Upper lobe of left lung (tissue), 6 donors: ENCODE data around the gene VAV1. TPM values are rescaled to one million over a fixed set of nuclear protein-coding genes. Genes with fewer than 3 reads are reported as not detected.

ENCODE experiments used
- ATAC-seq, 2 donors: fragments of 200-7000 bp; cut with Tn5 transposase; one replicate each; pipeline ENCODE4 v1.9.1; 2022; ENCODE audit warnings: mild to moderate bottlenecking in 2 of 2, moderate library complexity in 2 of 2; ENCODE audit not compliant: low FRiP score in 2 of 2
- DNase-seq, 2 donors: peaks; one replicate each; pipeline ENCODE4 v3.0.0-alpha.2; 2019 to 2020
- H3K27ac ChIP-seq, 4 donors: fragments of 200-600 bp; sonication (generic); one replicate each; pipeline ENCODE4 v1.5.1; 2016 to 2019
- H3K27me3 ChIP-seq, 4 donors: fragments of 200-600 bp; sonication (generic); one replicate each; pipeline ENCODE4 v1.5.1; 2017 to 2019
- H3K36me3 ChIP-seq, 4 donors: fragments of 200-600 bp; sonication (generic); one replicate each; pipeline ENCODE4 v1.5.1; 2016 to 2019
- H3K4me1 ChIP-seq, 4 donors: fragments of 200-600 bp; sonication (generic); one replicate each; pipeline ENCODE4 v1.5.1; 2018 to 2019
- H3K4me3 ChIP-seq, 4 donors: fragments of 200-600 bp; sonication (generic); one replicate each; pipeline ENCODE4 v1.5.1; 2017 to 2019; ENCODE audit warnings: mild to moderate bottlenecking in 2 of 4, moderate library complexity in 1 of 4
- H3K9me3 ChIP-seq, 4 donors: fragments of 200-600 bp; sonication (generic); one replicate each; pipeline ENCODE4 v1.5.1; 2018 to 2019
- CTCF ChIP-seq, 6 experiments: fragments of 450-650 bp in 4 of 6; fragments of 200-600 bp in 2 of 6; sonication (generic) in 2 of 6; IDR thresholded peaks; one replicate each; pipeline ENCODE4 v1.5.1; 2016 to 2019; ENCODE audit warnings: antibody characterized with exemption in 6 of 6
- EP300 ChIP-seq, 4 donors: sonication (generic); formaldehyde crosslinking; IDR thresholded peaks; one replicate each; pipeline ENCODE4 v1.5.1; 2017; ENCODE audit warnings: antibody characterized with exemption in 4 of 4, control low read depth in 2 of 4
- POLR2A ChIP-seq, 4 donors: fragments of 450-650 bp; IDR thresholded peaks; one replicate each; pipeline ENCODE4 v1.5.1; 2016 to 2017; ENCODE audit warnings: antibody characterized with exemption in 4 of 4, mild to moderate bottlenecking in 2 of 4
- POLR2AphosphoS5 ChIP-seq, 2 donors: sonication (generic); formaldehyde crosslinking; IDR thresholded peaks; one replicate each; pipeline ENCODE4 v1.5.1; 2017; ENCODE audit warnings: antibody characterized with exemption in 2 of 2
- WGBS, 2 donors: methylation state at CpG; one replicate each; pipeline ENCODE4 v1.1.5; 2017 to 2018; 5-methylcytosine and 5-hydroxymethylcytosine counted together
- total RNA-seq, 6 donors: library from RNA; depleted of rRNA in 4 of 6; stranded (reverse); fragments of >200 nt in 4 of 6; gene quantifications; one replicate each; pipeline versions ENCODE4 v1.1.0 to v1.2.1, GENCODE V29; 2016 to 2021
- donor health status: DM: no; HTN: no; CAD: no; lungs with moderate emphysema.
- donor health status: DM: no; HTN: yes; CAD: no; lungs with severe emphysema.

VAV1 gene
- total RNA-seq, 6 donors from 2014 or later = 13.9 to 53.4 (median 24.1) TPM

DNA sequence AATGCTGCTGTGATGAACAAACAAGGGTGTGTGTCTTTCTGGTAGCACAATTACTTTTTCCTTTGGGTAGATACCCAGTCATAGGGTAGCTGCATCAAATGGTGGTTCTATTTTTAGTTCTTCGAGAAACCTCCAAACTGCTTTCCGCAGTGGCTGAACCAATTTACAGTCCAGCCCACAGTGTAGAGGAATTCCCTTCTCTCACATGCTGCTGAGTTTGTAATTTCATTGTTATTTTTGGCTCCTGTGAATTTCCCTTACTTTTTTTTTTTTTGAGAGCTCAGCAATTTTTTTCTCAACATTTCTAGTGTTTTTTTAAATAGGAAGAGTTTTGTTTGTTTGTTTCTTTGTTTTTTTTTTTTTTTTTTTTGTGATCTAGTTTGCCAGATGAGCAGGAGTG, 77.4 kb downstream of the VAV1 start:
- no peak for DNase-seq
- 71 to 72% methylated on average over 2 of the region's 2 CpGs for WGBS, 2 donors

GRCh38 chr19:6851359-6851758, 78.9 kb downstream of the VAV1 start:
- DNase-seq (no peak), ATAC-seq (no peak)
- no peaks in the 10 kb centered on the region for H3K27me3 ChIP-seq
- no peak for TF ChIP-seq EP300 (IDR thresholded peaks at IDR 0.05)
- TF ChIP-seq CTCF (IDR thresholded peaks at IDR 0.05) = no peak
- no peak for TF ChIP-seq POLR2A (IDR thresholded peaks at IDR 0.05)
- no peak for TF ChIP-seq POLR2AphosphoS5 (IDR thresholded peaks at IDR 0.05)
- peaks cover 0 to 6% (median 2%) of the 10 kb centered on the region in 4 donors for H3K36me3 ChIP-seq
- no peak overlapping the region for H3K27ac ChIP-seq
- H3K4me1 ChIP-seq = no peaks in the 10 kb centered on the region
- H3K4me3 ChIP-seq = no peak overlapping the region
- WGBS, 2 donors = 71 to 81% methylated on average over 1 of the region's 1 CpG
- no peaks in the 10 kb centered on the region for H3K9me3 ChIP-seq

More for the DNA sequence above, 77.4 kb downstream of the VAV1 start:
- peaks cover 0 to 6% (median 2%) of the 10 kb centered on the region in 4 donors for H3K36me3 ChIP-seq
- no peak overlapping the region for H3K4me3 ChIP-seq
- no peak for ATAC-seq
- H3K27ac ChIP-seq = no peak overlapping the region
- H3K27me3 ChIP-seq = no peaks in the 10 kb centered on the region
- no peaks in the 10 kb centered on the region for H3K4me1 ChIP-seq
- H3K9me3 ChIP-seq = no peaks in the 10 kb centered on the region
- TF ChIP-seq EP300 (IDR thresholded peaks at IDR 0.05) (no peak), POLR2AphosphoS5 (IDR thresholded peaks at IDR 0.05) (no peak), CTCF (IDR thresholded peaks at IDR 0.05) (no peak), POLR2A (IDR thresholded peaks at IDR 0.05) (no peak)

DNA sequence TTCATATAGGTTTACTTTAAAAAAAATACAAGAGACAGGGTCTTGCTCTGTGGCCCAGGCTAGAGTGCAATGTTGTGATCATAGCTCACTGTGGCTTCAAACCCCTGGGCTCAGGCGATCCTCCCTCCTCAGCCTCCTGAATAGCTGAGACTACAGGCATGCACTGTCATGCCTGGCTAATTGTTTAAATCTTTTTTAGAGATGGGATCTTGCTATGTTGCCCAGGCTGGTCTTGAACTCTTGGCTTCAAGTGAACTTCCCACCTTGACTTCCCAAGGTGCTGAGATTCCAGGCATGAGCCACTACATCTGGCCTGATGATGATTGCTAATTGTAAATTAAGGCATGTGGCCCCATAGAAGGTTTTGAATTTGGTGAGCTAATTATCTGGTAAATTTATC, 79.5 kb downstream of the VAV1 start:
- ATAC-seq = no peak
- Histone ChIP-seq H3K27ac (no peak overlapping the region), H3K36me3 (peaks cover 0 to 6% (median 2%) of the 10 kb centered on the region in 4 donors), H3K4me3 (no peak overlapping the region), H3K4me1 (no peaks in the 10 kb centered on the region), H3K9me3 (no peaks in the 10 kb centered on the region), H3K27me3 (no peaks in the 10 kb centered on the region)
- TF ChIP-seq POLR2A (IDR thresholded peaks at IDR 0.05) = no peak
- TF ChIP-seq CTCF (IDR thresholded peaks at IDR 0.05) = no peak
- no peak for TF ChIP-seq POLR2AphosphoS5 (IDR thresholded peaks at IDR 0.05)
- no peak for TF ChIP-seq EP300 (IDR thresholded peaks at IDR 0.05)
- no peak for DNase-seq
- 100% methylated on average over 1 of the region's 1 CpG for WGBS, 2 donors

DNA sequence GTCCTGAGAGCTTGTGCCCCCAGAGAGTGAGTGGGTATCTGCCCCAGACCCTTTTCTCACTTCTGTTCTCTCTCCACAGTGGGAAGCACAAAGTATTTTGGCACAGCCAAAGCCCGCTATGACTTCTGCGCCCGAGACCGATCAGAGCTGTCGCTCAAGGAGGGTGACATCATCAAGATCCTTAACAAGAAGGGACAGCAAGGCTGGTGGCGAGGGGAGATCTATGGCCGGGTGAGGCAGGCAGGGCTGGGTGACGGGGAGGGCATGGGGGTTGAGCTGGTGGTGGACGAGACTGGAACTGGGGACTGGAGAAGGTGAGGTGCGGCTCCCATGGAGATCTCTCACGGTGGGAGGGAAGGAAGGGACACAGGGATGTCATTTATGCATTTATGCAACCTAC, 81.4 kb downstream of the VAV1 start:
- Histone ChIP-seq H3K27ac (no peak overlapping the region), H3K27me3 (no peaks in the 10 kb centered on the region), H3K4me3 (no peak overlapping the region), H3K4me1 (no peaks in the 10 kb centered on the region), H3K36me3 (peaks cover 0 to 6% (median 2%) of the 10 kb centered on the region in 4 donors), H3K9me3 (no peaks in the 10 kb centered on the region)
- ATAC-seq (no peak), DNase-seq (no peak)
- TF ChIP-seq CTCF (IDR thresholded peaks at IDR 0.05) (no peak), POLR2A (IDR thresholded peaks at IDR 0.05) (no peak), POLR2AphosphoS5 (IDR thresholded peaks at IDR 0.05) (no peak), EP300 (IDR thresholded peaks at IDR 0.05) (no peak)
- WGBS, 2 donors = 76 to 85% methylated on average over 11 of the region's 11 CpGs

DNA sequence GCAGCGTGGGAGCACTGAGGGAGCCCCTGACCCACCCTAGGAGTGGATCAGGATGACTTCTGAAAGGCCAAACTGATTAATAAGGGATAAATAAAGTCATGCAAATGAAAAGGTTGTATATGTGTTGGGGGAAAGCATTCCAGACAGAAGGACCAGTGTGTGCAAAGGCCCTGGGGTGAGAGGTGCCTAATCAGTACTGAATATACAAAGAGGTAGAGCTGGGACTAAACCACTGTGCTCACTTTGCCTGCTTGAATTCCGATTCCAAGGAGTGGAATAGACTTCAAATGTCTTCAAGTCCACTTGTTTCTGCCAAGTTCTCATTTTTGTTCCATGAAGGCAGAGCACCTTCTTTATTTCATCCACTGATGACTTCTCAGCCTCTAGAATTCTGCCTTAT, 82.2 kb downstream of the VAV1 start:
- H3K4me1 ChIP-seq = no peaks in the 10 kb centered on the region
- 71 to 81% methylated on average over 2 of the region's 2 CpGs for WGBS, 2 donors
- H3K4me3 ChIP-seq = no peak overlapping the region
- peaks cover 0 to 6% (median 2%) of the 10 kb centered on the region in 4 donors for H3K36me3 ChIP-seq
- ATAC-seq (no peak), DNase-seq (no peak)
- no peak overlapping the region for H3K27ac ChIP-seq
- TF ChIP-seq CTCF (IDR thresholded peaks at IDR 0.05) (no peak), EP300 (IDR thresholded peaks at IDR 0.05) (no peak), POLR2AphosphoS5 (IDR thresholded peaks at IDR 0.05) (no peak), POLR2A (IDR thresholded peaks at IDR 0.05) (no peak)
- no peaks in the 10 kb centered on the region for H3K27me3 ChIP-seq
- H3K9me3 ChIP-seq = no peaks in the 10 kb centered on the region
